ENCODE results near the gene DLGAP1. TPM values are rescaled to one million over a fixed set of nuclear protein-coding genes. Genes with fewer than 3 reads are reported as not detected.

Gene DLGAP1
- total RNA-seq, 1 donor from 2014 or later, result 0.36 TPM

DNA sequence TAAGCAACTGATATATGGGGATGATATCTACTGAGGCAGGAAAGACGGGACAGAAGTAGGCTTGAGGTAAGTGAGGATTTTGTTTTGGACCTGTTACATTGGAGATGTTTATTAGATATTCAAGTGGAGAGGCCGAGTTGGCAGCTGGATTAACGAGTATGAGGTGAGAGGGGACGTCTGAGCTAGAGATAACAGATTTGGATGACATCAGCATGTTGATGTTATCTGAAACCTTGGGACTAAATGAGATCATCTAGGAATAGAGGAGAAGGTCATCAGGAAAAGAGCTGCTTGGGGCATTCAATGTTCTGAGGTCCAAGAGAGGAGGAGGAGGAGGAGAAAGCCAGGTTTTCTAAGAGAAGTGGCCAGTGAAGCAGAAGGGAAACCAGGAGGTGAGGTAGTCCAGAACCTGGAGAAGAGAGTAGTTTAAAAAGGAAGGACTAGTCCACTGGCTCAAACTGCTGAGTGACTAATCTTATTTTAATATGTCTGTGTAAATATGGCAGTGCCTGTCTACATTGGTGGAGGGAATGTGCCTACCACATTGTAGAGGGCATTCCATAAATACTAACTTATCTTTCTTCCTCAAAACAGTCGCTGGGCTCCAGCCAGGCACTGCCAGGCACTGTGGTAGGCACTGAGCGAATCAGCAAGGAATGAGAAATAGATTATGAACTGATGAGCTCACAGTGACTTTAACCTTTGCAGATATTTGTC is 488.3 kb downstream of the DLGAP1 start:
- intact Hi-C loops (cut with micrococcal nuclease), result no loop called here
- no peaks in the 10 kb centered on the region for H3K36me3 Mint-ChIP-seq (ENCODE audit: low read depth)
- H3K9me3 Mint-ChIP-seq, result no peaks in the 10 kb centered on the region
- H3K27ac Mint-ChIP-seq, result no peak overlapping the region
- no peaks in the 10 kb centered on the region for H3K4me1 Mint-ChIP-seq (ENCODE audit: low read depth)
- no peak for DNase-seq (ENCODE audit: low spot score)
- H3K4me3 Mint-ChIP-seq, result no peak overlapping the region
- H3K27me3 Mint-ChIP-seq (ENCODE audit: insufficient read depth), result peaks cover 11% of the 10 kb centered on the region

DNA sequence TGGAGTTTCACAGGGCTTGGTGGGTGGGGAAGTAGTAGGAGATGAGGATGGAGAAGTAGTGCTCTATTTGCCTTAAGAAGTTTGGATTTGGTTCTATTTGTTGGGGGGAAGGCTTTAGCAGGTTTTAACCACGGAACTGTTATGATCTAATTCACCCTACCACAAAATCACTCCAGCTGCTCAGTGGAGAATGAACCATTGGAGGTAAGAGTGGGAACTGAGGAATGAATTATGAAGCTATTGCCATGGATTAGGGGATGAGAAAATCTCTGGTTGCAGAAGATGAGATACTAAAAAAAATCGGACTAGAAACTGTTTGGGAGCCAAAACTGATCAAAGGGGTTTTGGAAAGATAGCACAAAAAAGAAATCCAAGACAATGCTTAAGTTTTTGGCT is 488.9 kb downstream of the DLGAP1 start:
- DNase-seq (ENCODE audit: low spot score), result no peak
- Mint-ChIP-seq H3K27ac (no peak overlapping the region), H3K4me1 (ENCODE audit: low read depth) (no peaks in the 10 kb centered on the region), H3K36me3 (ENCODE audit: low read depth) (no peaks in the 10 kb centered on the region), H3K9me3 (no peaks in the 10 kb centered on the region), H3K4me3 (no peak overlapping the region), H3K27me3 (ENCODE audit: insufficient read depth) (peaks cover 11% of the 10 kb centered on the region)
- intact Hi-C loops (cut with micrococcal nuclease), result no loop called here

DNA sequence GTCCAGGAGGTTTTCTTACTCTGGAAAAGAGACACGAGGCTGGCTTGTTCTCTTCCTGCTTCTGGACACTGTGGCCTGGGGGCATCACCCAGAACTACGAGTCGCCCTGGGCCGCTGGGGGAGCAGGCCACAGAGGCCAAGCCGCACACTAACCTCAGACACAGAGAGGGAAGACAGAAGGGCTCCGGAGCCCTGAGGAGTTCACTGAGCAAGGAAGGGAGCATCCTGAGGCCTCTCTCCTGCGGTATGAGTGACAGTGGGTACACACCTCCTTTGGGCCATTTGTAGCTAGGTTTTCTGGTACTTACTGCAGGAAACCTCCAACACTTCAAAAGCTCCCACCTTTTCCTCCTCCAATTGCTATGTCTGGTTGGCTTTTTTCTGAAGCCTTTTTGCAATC is 494.1 kb downstream of the DLGAP1 start:
- Mint-ChIP-seq H3K27ac (no peak overlapping the region), H3K36me3 (ENCODE audit: low read depth) (no peaks in the 10 kb centered on the region), H3K27me3 (ENCODE audit: insufficient read depth) (peaks cover 9% of the 10 kb centered on the region), H3K4me3 (no peak overlapping the region), H3K9me3 (no peaks in the 10 kb centered on the region), H3K4me1 (ENCODE audit: low read depth) (no peaks in the 10 kb centered on the region)
- intact Hi-C loops (cut with micrococcal nuclease), result no loop called here
- DNase-seq (ENCODE audit: low spot score), result no peak

DNA sequence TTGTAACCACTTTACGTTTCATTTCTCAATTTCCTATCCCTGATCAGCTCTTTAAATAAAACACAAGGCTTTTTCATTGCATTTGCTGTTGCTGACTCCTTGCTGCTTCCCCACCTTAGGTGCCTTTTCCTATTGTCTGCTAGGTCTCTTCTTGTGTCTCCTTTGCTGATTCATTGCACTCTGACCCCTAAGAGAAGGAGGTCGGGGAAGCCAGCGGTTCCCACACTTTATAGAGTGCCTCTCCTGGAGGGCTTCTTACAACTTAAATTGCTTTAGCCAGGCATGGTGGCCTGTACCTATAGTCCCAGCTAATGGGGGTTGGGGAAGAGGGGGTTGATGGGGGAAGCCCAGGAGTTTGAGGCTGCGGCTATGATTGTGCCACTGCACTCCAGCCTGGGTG is 495.0 kb downstream of the DLGAP1 start:
- Mint-ChIP-seq H3K27ac (no peak overlapping the region), H3K9me3 (no peaks in the 10 kb centered on the region), H3K4me3 (no peak overlapping the region), H3K4me1 (ENCODE audit: low read depth) (no peaks in the 10 kb centered on the region), H3K27me3 (ENCODE audit: insufficient read depth) (peaks cover 9% of the 10 kb centered on the region), H3K36me3 (ENCODE audit: low read depth) (no peaks in the 10 kb centered on the region)
- intact Hi-C loops (cut with micrococcal nuclease), result no loop called here
- DNase-seq (ENCODE audit: low spot score), result no peak

DNA sequence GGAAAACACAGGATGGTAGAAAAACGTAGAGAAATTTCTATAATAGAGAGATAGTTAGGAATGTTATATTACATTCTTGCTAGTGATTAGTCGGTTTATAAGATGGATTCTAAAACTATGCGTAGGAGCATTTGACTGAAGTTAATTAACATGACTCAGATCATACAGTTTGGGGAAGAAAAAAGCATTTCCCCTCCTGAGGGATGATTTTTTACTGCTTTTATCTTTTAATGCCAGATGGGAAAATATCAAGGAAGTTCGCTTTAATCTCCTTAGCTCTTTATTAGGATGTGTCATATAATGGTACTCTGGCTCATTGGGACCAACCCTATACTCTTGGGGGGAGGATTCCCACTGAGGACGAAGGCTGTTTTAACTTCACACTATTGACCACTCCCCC is 503.1 kb downstream of the DLGAP1 start:
- Mint-ChIP-seq H3K4me1 (ENCODE audit: low read depth) (no peaks in the 10 kb centered on the region), H3K9me3 (no peaks in the 10 kb centered on the region), H3K36me3 (ENCODE audit: low read depth) (no peaks in the 10 kb centered on the region), H3K27me3 (ENCODE audit: insufficient read depth) (peaks cover 2% of the 10 kb centered on the region), H3K4me3 (no peak overlapping the region), H3K27ac (no peak overlapping the region)
- intact Hi-C loops (cut with micrococcal nuclease), result no loop called here
- no peak for DNase-seq (ENCODE audit: low spot score)

DNA sequence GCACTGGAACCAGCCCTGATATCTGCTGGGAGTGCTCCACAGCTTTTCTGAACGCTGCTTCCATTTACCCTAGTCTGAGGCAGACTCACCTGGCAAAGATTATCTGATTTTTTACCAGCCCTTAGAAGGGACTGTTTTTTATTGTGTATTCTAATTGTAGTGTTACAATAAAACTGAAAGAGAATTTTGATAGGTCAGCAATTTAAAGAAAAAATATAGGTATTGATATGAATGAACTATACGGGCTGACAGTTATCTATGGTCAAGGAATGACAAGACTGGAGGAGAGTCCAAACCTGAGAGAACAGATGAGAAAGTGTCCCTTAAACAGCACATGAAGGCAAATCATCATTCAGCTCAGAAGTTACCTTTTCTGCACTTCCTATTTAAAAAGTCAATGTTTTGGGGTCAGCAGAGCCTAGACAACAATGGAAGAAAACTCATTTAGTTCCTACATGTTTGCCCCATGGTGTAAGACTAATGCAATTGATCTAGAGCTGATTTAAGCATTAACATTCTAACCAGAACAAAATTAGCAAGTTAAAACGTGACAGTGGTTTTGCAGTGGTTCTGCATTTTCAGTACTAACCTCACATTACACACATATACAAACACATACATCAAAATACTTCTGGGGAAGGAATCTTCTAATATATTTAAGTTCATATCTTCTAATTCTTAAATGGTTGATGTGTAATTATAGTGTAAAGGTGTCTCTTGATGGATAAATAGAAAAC is 504.3 kb downstream of the DLGAP1 start:
- Mint-ChIP-seq H3K4me1 (ENCODE audit: low read depth) (no peaks in the 10 kb centered on the region), H3K36me3 (ENCODE audit: low read depth) (no peaks in the 10 kb centered on the region), H3K27me3 (ENCODE audit: insufficient read depth) (peaks cover 2% of the 10 kb centered on the region), H3K27ac (no peak overlapping the region), H3K4me3 (no peak overlapping the region), H3K9me3 (no peaks in the 10 kb centered on the region)
- intact Hi-C loops (cut with micrococcal nuclease), result no loop called here
- DNase-seq (ENCODE audit: low spot score), result no peak

DNA sequence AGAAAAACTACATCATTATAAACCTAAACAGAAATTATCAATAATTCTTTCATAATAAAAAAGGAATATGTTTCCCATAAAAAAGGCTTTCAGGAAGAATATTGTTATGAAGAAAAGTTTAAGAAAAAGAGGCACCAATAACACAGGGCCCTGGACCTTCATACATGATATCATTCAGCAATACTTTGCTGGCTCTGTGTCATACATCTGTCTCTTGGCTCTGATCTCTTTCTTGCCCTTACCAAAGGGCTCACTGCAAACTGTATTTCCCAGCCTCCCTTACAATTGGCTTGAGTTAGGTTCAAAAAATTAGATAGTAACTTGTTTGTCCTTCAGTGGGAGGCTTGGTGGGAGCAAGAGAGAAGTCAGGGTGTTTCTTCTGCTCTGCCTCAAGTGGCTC is 506.1 kb downstream of the DLGAP1 start:
- intact Hi-C loops (cut with micrococcal nuclease), result no loop called here
- Mint-ChIP-seq H3K9me3 (no peaks in the 10 kb centered on the region), H3K4me3 (no peak overlapping the region), H3K27ac (no peak overlapping the region), H3K36me3 (ENCODE audit: low read depth) (no peaks in the 10 kb centered on the region), H3K4me1 (ENCODE audit: low read depth) (no peaks in the 10 kb centered on the region), H3K27me3 (ENCODE audit: insufficient read depth) (peaks cover 2% of the 10 kb centered on the region)
- no peak for DNase-seq (ENCODE audit: low spot score)

DNA sequence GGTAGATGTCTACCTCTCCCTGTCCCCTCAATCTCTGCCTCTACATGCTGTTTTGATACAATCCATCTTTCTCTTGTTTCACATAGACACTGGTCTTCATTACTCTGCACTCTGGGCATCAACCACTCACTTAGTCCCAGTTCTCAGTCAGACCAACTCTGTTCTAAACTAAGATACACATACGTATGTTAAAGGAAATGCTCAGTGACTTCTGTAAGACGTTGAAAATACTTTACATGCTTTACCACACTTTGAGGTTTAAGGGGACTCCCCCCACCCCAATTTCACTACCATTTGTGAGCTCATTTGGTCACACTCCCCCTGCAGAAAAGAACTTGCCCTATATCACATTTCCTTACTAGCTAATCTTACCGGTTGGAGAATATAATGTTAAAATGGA is 507.7 kb downstream of the DLGAP1 start:
- no peaks in the 10 kb centered on the region for H3K4me1 Mint-ChIP-seq (ENCODE audit: low read depth)
- intact Hi-C loops (cut with micrococcal nuclease), result no loop called here
- DNase-seq (ENCODE audit: low spot score), result no peak
- H3K27me3 Mint-ChIP-seq (ENCODE audit: insufficient read depth), result peaks cover 2% of the 10 kb centered on the region
- H3K36me3 Mint-ChIP-seq (ENCODE audit: low read depth), result no peaks in the 10 kb centered on the region
- H3K27ac Mint-ChIP-seq, result no peak overlapping the region
- H3K4me3 Mint-ChIP-seq, result no peak overlapping the region
- no peaks in the 10 kb centered on the region for H3K9me3 Mint-ChIP-seq

DNA sequence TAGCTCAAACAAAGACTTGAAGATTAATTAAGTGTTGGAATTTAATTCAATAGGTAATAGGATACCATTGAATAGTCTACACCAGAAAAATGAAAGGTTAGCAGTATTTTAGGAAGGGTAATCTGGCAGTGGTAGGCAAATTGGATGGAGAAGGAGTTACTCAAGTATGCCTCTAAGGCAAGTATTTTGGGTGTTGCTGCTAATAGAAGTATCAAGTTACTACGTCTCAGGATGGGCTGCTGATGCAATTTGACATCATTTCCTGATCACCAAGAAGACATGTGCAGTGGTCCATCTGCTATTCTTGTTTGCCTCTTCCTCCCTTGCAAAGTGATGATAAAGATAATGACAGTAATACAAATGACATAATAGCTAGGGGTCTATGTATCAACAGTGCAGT is 519.8 kb downstream of the DLGAP1 start:
- Mint-ChIP-seq H3K4me3 (no peak overlapping the region), H3K27ac (no peak overlapping the region), H3K36me3 (ENCODE audit: low read depth) (no peaks in the 10 kb centered on the region), H3K4me1 (ENCODE audit: low read depth) (no peaks in the 10 kb centered on the region), H3K9me3 (no peaks in the 10 kb centered on the region), H3K27me3 (ENCODE audit: insufficient read depth) (no peaks in the 10 kb centered on the region)
- intact Hi-C loops (cut with micrococcal nuclease), result no loop called here
- DNase-seq (ENCODE audit: low spot score), result no peak

DNA sequence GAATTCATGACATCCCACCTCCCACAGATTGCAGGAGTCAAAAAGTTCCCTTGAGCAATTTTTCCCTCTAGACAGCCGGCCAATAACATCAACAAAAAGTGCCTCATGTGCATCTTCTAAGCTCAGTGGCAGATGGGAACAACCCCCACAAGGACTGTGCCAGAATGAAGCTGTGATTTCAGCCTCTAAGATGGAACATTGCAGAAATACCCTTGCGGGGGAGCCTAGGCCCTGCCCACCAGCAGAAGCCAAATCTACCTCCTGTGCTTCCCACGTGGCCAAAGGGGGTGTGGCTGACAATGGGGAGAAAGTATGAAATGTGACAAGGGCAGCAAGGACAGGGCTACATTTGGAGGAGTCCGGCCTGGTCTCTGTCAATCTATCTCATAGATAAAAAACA is 522.8 kb downstream of the DLGAP1 start:
- DNase-seq (ENCODE audit: low spot score), result no peak
- H3K36me3 Mint-ChIP-seq (ENCODE audit: low read depth), result no peaks in the 10 kb centered on the region
- no peak overlapping the region for H3K4me3 Mint-ChIP-seq
- no peaks in the 10 kb centered on the region for H3K4me1 Mint-ChIP-seq (ENCODE audit: low read depth)
- H3K27ac Mint-ChIP-seq, result no peak overlapping the region
- H3K27me3 Mint-ChIP-seq (ENCODE audit: insufficient read depth), result no peaks in the 10 kb centered on the region
- no peaks in the 10 kb centered on the region for H3K9me3 Mint-ChIP-seq
- intact Hi-C loops (cut with micrococcal nuclease), result no loop called here

DNA sequence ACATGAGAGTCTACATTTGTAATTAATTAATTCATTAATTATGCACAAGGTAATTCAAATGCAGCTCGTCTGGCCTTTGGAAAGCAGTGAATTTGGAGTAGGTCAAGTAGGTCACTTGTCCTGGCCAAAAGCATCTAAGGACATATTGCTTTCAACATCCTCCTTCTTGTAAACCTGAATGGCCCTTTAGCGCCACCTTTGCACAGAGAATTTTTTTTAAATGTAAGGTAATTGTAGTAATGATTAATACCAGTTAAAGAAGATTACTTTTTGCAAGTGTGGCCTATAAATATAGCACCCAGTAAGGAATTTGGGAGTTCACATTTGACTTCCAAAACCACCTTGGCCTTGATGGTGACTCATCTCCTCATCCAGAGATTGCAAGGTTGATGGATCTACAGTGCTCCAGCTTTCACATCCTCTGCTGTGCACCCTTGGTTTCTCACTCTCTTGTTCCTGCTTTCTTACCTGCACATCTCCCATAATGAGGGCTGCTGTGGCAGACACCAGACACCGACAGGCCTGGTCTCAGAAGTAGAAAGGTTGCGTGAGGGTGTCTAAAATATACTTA is 523.5 kb downstream of the DLGAP1 start:
- H3K36me3 Mint-ChIP-seq (ENCODE audit: low read depth), result no peaks in the 10 kb centered on the region
- H3K4me1 Mint-ChIP-seq (ENCODE audit: low read depth), result no peaks in the 10 kb centered on the region
- H3K27me3 Mint-ChIP-seq (ENCODE audit: insufficient read depth), result no peaks in the 10 kb centered on the region
- no peak for DNase-seq (ENCODE audit: low spot score)
- intact Hi-C loops (cut with micrococcal nuclease), result no loop called here
- no peak overlapping the region for H3K27ac Mint-ChIP-seq
- no peak overlapping the region for H3K4me3 Mint-ChIP-seq
- H3K9me3 Mint-ChIP-seq, result no peaks in the 10 kb centered on the region

DNA sequence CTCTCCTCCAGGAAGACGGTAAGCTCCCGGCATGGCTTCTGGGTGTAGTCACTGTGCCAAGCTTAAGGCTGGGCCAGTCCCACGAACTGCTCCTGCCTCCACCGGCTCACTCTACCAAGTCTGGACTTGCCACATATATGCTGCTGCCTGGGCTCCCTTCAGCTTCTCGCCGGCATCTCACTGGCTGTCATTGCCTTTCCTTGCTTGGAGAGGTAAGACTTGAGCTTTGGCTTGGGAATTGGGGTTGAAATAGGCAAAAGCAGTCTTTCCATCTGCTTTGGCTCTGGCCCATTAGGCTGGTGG is 524.1 kb downstream of the DLGAP1 start:
- no peaks in the 10 kb centered on the region for H3K4me1 Mint-ChIP-seq (ENCODE audit: low read depth)
- H3K4me3 Mint-ChIP-seq, result no peak overlapping the region
- DNase-seq (ENCODE audit: low spot score), result no peak
- H3K9me3 Mint-ChIP-seq, result no peaks in the 10 kb centered on the region
- H3K27ac Mint-ChIP-seq, result no peak overlapping the region
- no peaks in the 10 kb centered on the region for H3K36me3 Mint-ChIP-seq (ENCODE audit: low read depth)
- no peaks in the 10 kb centered on the region for H3K27me3 Mint-ChIP-seq (ENCODE audit: insufficient read depth)
- intact Hi-C loops (cut with micrococcal nuclease), result no loop called here

DNA sequence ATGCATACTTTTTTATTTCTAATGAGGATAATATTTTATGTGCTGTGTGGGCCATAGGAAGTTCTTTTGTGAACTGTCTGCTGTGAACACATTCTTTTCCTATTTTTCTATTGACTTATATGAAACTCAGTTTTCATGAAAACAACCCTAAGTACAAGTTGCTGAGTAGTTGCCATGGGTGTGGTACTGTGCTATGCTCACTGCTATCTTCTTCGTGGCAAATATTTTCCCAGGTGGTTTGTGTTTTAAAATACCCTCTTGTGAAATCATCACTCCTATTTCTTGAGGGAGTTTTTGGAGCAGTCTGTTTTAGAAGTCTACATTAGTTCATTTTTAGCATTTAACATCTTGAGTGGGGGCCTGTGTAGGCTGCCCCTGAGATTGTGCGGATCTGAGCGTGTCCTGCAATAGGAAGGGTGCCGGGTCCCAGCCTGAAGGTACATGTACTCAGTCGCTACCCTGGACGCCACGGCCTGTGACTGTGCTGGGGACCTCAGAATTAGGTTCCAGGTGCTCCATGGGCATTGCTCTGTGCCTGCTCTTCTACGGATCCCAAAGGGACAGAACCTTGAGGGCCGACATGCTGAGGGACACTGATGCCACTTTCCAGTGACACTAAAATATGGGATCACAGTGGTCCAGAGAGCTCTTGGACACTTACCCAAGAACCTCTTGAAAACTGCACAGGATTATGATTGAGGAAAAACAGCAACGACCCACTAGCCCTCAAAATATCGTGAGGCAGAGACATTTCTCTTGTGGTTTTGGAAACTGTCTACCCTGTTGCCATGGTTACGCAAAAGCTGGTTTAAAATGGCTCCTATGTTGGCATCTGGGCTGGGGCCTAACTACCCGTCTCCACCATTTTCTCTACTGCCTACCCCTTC is 524.7 kb downstream of the DLGAP1 start:
- H3K36me3 Mint-ChIP-seq (ENCODE audit: low read depth), result no peaks in the 10 kb centered on the region
- no peaks in the 10 kb centered on the region for H3K27me3 Mint-ChIP-seq (ENCODE audit: insufficient read depth)
- no peaks in the 10 kb centered on the region for H3K9me3 Mint-ChIP-seq
- H3K27ac Mint-ChIP-seq, result no peak overlapping the region
- intact Hi-C loops (cut with micrococcal nuclease), result no loop called here
- DNase-seq (ENCODE audit: low spot score), result no peak
- H3K4me1 Mint-ChIP-seq (ENCODE audit: low read depth), result no peaks in the 10 kb centered on the region
- no peak overlapping the region for H3K4me3 Mint-ChIP-seq

Data from activated T-helper 1 cell treated with anti-CD3 and anti-CD28 coated beads, Interleukin-12 subunit alpha, Interleukin-12 subunit beta, Interleukin-2, Interleukin-4 antibody, amounts not matched to agents 30 ng/mL and 10 ng/mL and 1 ng/mL, durations not matched to agents 14 hours and 24 hours and 36 hours (primary cell).